Central memory CD8-positive, alpha-beta T cell (primary cell): ENCODE results near the gene TMEM87B.
"Not testable (repeated sequence)": the region's sequence is repeated elsewhere in the genome, so short reads cannot be mapped to it uniquely, and the experiment has no call there.

ENCODE experiments used
- ATAC-seq: fragments of 150-1000 bp; cut with Tn5 transposase; replicated peaks from 2 replicates; pipeline ENCODE4 v1.10.0; 2022; ENCODE audit warnings: mild to moderate bottlenecking, moderate FRiP score, moderate number of reproducible peaks; ENCODE audit not compliant: poor library complexity, severe bottlenecking; ENCODE audit errors: extremely low read depth
- DNase-seq, 2 donors: peaks; one replicate each; pipeline ENCODE4 v3.0.0; 2021; ENCODE audit warnings: low spot score in 2 of 2
- H3K27ac Mint-ChIP-seq: one replicate; pipeline ENCODE4 v1.8.0; 2022; ENCODE audit warnings: low read depth, mild to moderate bottlenecking, moderate library complexity, mixed read lengths
- H3K27me3 Mint-ChIP-seq: one replicate; pipeline ENCODE4 v1.8.0; 2022; ENCODE audit warnings: mixed read lengths
- H3K36me3 Mint-ChIP-seq: one replicate; pipeline ENCODE4 v1.8.0; 2022; ENCODE audit warnings: mild to moderate bottlenecking, moderate library complexity, mixed read lengths; ENCODE audit not compliant: insufficient read depth
- H3K4me1 Mint-ChIP-seq: one replicate; pipeline ENCODE4 v1.8.0; 2022; ENCODE audit warnings: mixed read lengths
- H3K4me3 Mint-ChIP-seq: one replicate; pipeline ENCODE4 v1.8.0; 2022; ENCODE audit warnings: mild to moderate bottlenecking, moderate library complexity, mixed read lengths
- H3K9me3 Mint-ChIP-seq: one replicate; pipeline ENCODE4 v1.8.0; 2022; ENCODE audit warnings: mixed read lengths

Gene TMEM87B

GRCh38 chr2:112041460-112041859 lies 13.6 kb upstream of the TMEM87B start:
- not testable (repeated sequence) for DNase-seq, H3K4me3 Mint-ChIP-seq, H3K9me3 Mint-ChIP-seq, H3K27me3 Mint-ChIP-seq, H3K27ac Mint-ChIP-seq, H3K4me1 Mint-ChIP-seq, ATAC-seq, H3K36me3 Mint-ChIP-seq

- Mint-ChIP-seq H3K27me3 (peaks cover 10% of the 10 kb centered on the region), H3K9me3 (peaks cover 5% of the 10 kb centered on the region), H3K4me3 (no peak overlapping the region), H3K4me1 (no peaks in the 10 kb centered on the region), H3K27ac (no peak overlapping the region), H3K36me3 (peaks cover 3% of the 10 kb centered on the region)
- no peak for DNase-seq
- ATAC-seq, result no peak
These were observed 9.5 kb upstream of the TMEM87B start for GRCh38 chr2:112045446-112046014.

GRCh38 chr2:112046231-112046630 lies 8.8 kb upstream of the TMEM87B start:
- no peak for DNase-seq
- Mint-ChIP-seq H3K27ac (no peak overlapping the region), H3K4me3 (no peak overlapping the region), H3K27me3 (peaks cover 10% of the 10 kb centered on the region), H3K4me1 (no peaks in the 10 kb centered on the region), H3K36me3 (peaks cover 3% of the 10 kb centered on the region), H3K9me3 (peaks cover 5% of the 10 kb centered on the region)
- ATAC-seq, result no peak

GRCh38 chr2:112047537-112048235 lies 7.4 kb upstream of the TMEM87B start:
- peaks cover 10% of the 10 kb centered on the region for H3K27me3 Mint-ChIP-seq

GRCh38 chr2:112048236-112048592 lies 6.9 kb upstream of the TMEM87B start:
- Mint-ChIP-seq H3K27me3 (peaks cover 10% of the 10 kb centered on the region), H3K36me3 (no peaks in the 10 kb centered on the region), H3K4me3 (no peak overlapping the region), H3K4me1 (peaks cover 2% of the 10 kb centered on the region), H3K9me3 (peaks cover 5% of the 10 kb centered on the region), H3K27ac (no peak overlapping the region)
- no peak for ATAC-seq
- DNase-seq, result no peak

More at GRCh38 chr2:112047537-112048235, 7.4 kb upstream of the TMEM87B start:
- DNase-seq (no peak), ATAC-seq (no peak)
- Mint-ChIP-seq H3K4me1 (no peaks in the 10 kb centered on the region), H3K27ac (no peak overlapping the region), H3K36me3 (no peaks in the 10 kb centered on the region), H3K9me3 (peaks cover 5% of the 10 kb centered on the region), H3K4me3 (no peak overlapping the region)

GRCh38 chr2:112048887-112049286 lies 6.2 kb upstream of the TMEM87B start:
- Mint-ChIP-seq H3K9me3 (peaks cover 5% of the 10 kb centered on the region), H3K4me1 (peaks cover 8% of the 10 kb centered on the region), H3K27me3 (peaks cover 10% of the 10 kb centered on the region), H3K36me3 (no peaks in the 10 kb centered on the region), H3K4me3 (no peak overlapping the region), H3K27ac (no peak overlapping the region)
- DNase-seq (no peak), ATAC-seq (peak; percentile 56)

GRCh38 chr2:112050316-112050715 lies 4.8 kb upstream of the TMEM87B start:
- Mint-ChIP-seq H3K4me3 (no peak overlapping the region), H3K4me1 (peaks cover 11% of the 10 kb centered on the region), H3K27me3 (peaks cover 10% of the 10 kb centered on the region), H3K36me3 (no peaks in the 10 kb centered on the region), H3K9me3 (peaks cover 2% of the 10 kb centered on the region), H3K27ac (no peak overlapping the region)
- ATAC-seq, result no peak
- DNase-seq, result no peak

- Mint-ChIP-seq H3K4me1 (peaks cover 41% of the 10 kb centered on the region), H3K27me3 (no peaks in the 10 kb centered on the region), H3K27ac (peak overlapping the region; percentile 78), H3K4me3 (peak overlapping the region; percentile 67), H3K9me3 (no peaks in the 10 kb centered on the region), H3K36me3 (peaks cover 5% of the 10 kb centered on the region)
- peak; percentile 72 for ATAC-seq
- peak; percentile 96 to 99 for DNase-seq
These were observed 887 bp upstream of the TMEM87B start for GRCh38 chr2:112053917-112054846.

GRCh38 chr2:112055730-112056625 lies 909 bp downstream of the TMEM87B start:
- no peaks in the 10 kb centered on the region for H3K27me3 Mint-ChIP-seq
- H3K9me3 Mint-ChIP-seq, result no peaks in the 10 kb centered on the region
- H3K36me3 Mint-ChIP-seq, result peaks cover 6% of the 10 kb centered on the region
- H3K4me1 Mint-ChIP-seq, result peaks cover 44% of the 10 kb centered on the region
- ATAC-seq (no peak), DNase-seq (no peak)
- H3K27ac Mint-ChIP-seq, result peak overlapping the region; percentile 82
- peak overlapping the region; percentile 67 for H3K4me3 Mint-ChIP-seq

GRCh38 chr2:112056626-112056987 lies 1.5 kb downstream of the TMEM87B start:
- H3K36me3 Mint-ChIP-seq, result peaks cover 9% of the 10 kb centered on the region
- H3K9me3 Mint-ChIP-seq, result no peaks in the 10 kb centered on the region
- H3K4me3 Mint-ChIP-seq, result peak overlapping the region; percentile 67
- H3K27me3 Mint-ChIP-seq, result no peaks in the 10 kb centered on the region
- DNase-seq, result no peak
- peak overlapping the region; percentile 82 for H3K27ac Mint-ChIP-seq
- no peak for ATAC-seq
- peaks cover 44% of the 10 kb centered on the region for H3K4me1 Mint-ChIP-seq

- Mint-ChIP-seq H3K27ac (no peak overlapping the region), H3K27me3 (no peaks in the 10 kb centered on the region), H3K36me3 (peaks cover 11% of the 10 kb centered on the region), H3K4me1 (peaks cover 44% of the 10 kb centered on the region), H3K4me3 (no peak overlapping the region), H3K9me3 (no peaks in the 10 kb centered on the region)
- ATAC-seq, result no peak
- DNase-seq, result no peak
These were observed 4.6 kb downstream of the TMEM87B start for GRCh38 chr2:112059671-112060070.

GRCh38 chr2:112061299-112061698 lies 6.2 kb downstream of the TMEM87B start:
- peak overlapping the region; percentile 8 for H3K27ac Mint-ChIP-seq
- no peaks in the 10 kb centered on the region for H3K27me3 Mint-ChIP-seq
- H3K36me3 Mint-ChIP-seq, result peaks cover 15% of the 10 kb centered on the region

More at GRCh38 chr2:112061299-112061698, 6.2 kb downstream of the TMEM87B start:
- ATAC-seq (no peak), DNase-seq (no peak)
- H3K9me3 Mint-ChIP-seq, result no peaks in the 10 kb centered on the region
- H3K4me3 Mint-ChIP-seq, result no peak overlapping the region
- peaks cover 46% of the 10 kb centered on the region for H3K4me1 Mint-ChIP-seq
